NCI-H187 treated with DMSO at 0.1 percent for 48 hours (cell line): ENCODE results near the gene MRPS16.

ENCODE experiments used
- DNase-seq: peaks from one replicate; lab custom pipeline; 2025; lab: John Stamatoyannopoulos, UW

MRPS16 gene

GRCh38 chr10:73239908-73240307 lies 12.5 kb downstream of the MRPS16 start:
- DNase-seq: no peak

GRCh38 chr10:73238990-73239566 lies 13.4 kb downstream of the MRPS16 start:
- DNase-seq: no peak

- no peak for DNase-seq
Measured at GRCh38 chr10:73234695-73235094, 17.7 kb downstream of the MRPS16 start.

GRCh38 chr10:73233883-73234282 lies 18.6 kb downstream of the MRPS16 start:
- DNase-seq: no peak

GRCh38 chr10:73232887-73233286 lies 19.6 kb downstream of the MRPS16 start:
- no peak for DNase-seq

- no peak for DNase-seq
Measured at GRCh38 chr10:73229567-73229966, 22.9 kb downstream of the MRPS16 start.

GRCh38 chr10:73228247-73228646 lies 24.2 kb downstream of the MRPS16 start:
- no peak for DNase-seq

GRCh38 chr10:73226663-73227062 lies 25.8 kb downstream of the MRPS16 start:
- DNase-seq: no peak

GRCh38 chr10:73225518-73225917 lies 26.9 kb downstream of the MRPS16 start:
- no peak for DNase-seq

- no peak for DNase-seq
Measured at GRCh38 chr10:73220989-73221388, 31.5 kb downstream of the MRPS16 start.

GRCh38 chr10:73219384-73219783 lies 33.1 kb downstream of the MRPS16 start:
- no peak for DNase-seq

GRCh38 chr10:73218431-73219191 lies 33.8 kb downstream of the MRPS16 start:
- no peak for DNase-seq

- no peak for DNase-seq
Measured at GRCh38 chr10:73217628-73218027, 34.8 kb downstream of the MRPS16 start.

- DNase-seq: no peak
Measured at GRCh38 chr10:73215749-73216148, 36.7 kb downstream of the MRPS16 start.

GRCh38 chr10:73211106-73211811 lies 41.2 kb downstream of the MRPS16 start:
- DNase-seq: no peak

GRCh38 chr10:73210395-73211105 lies 41.9 kb downstream of the MRPS16 start:
- no peak for DNase-seq

GRCh38 chr10:73209705-73210104 lies 42.7 kb downstream of the MRPS16 start:
- DNase-seq: no peak

- no peak for DNase-seq
Measured at GRCh38 chr10:73207883-73208282, 44.6 kb downstream of the MRPS16 start.

- no peak for DNase-seq
Measured at GRCh38 chr10:73206385-73206784, 46.1 kb downstream of the MRPS16 start.

- DNase-seq: no peak
Measured at GRCh38 chr10:73205890-73206289, 46.6 kb downstream of the MRPS16 start.

GRCh38 chr10:73205081-73205480 lies 47.4 kb downstream of the MRPS16 start:
- no peak for DNase-seq
